CD4-positive, alpha-beta T cell (primary cell): ENCODE data around the gene RHOT1. TPM values are rescaled to one million over a fixed set of nuclear protein-coding genes. Genes with fewer than 3 reads are reported as not detected.
"Not testable (repeated sequence)": the region's sequence is repeated elsewhere in the genome, so short reads cannot be mapped to it uniquely, and the experiment has no call there.

Experiments used
- ATAC-seq: fragments of 200-7000 bp; cut with Tn5 transposase; one replicate; pipeline ENCODE4 v1.10.0; 2022; ENCODE audit warnings: mild to moderate bottlenecking; ENCODE audit not compliant: poor library complexity
- CTCF ChIA-PET: fragments of 350-600 bp; sonication (Branson Sonifier 250); formaldehyde crosslinking; loops from one replicate; lab custom pipeline; 2021; ENCODE audit warnings: antibody characterized with exemption, inconsistent platforms; lab: Charles Lee
- POLR2A ChIA-PET: fragments of 350-600 bp; sonication (Branson Sonifier 250); formaldehyde crosslinking; loops from one replicate; lab custom pipeline; 2021; ENCODE audit warnings: antibody characterized with exemption, inconsistent platforms; lab: Charles Lee
- DNase-seq, 14 experiments: peaks; one replicate each; pipeline ENCODE4 v3.0.0-alpha.2; 2013 to 2020; ENCODE audit warnings: mixed read lengths in 2 of 14
- H3K27ac ChIP-seq, 2 donors: one replicate each; pipeline versions ENCODE4 v1.5.1 to v1.7.0; 2013; ENCODE audit warnings: low read length in 2 of 2, low read depth in 1 of 2, mild to moderate bottlenecking in 1 of 2
- H3K27me3 ChIP-seq, 2 experiments: 1 replicate in 1 of 2; 2 replicates in 1 of 2; pipeline versions ENCODE4 v1.6.1 to v1.7.0; 2013; ENCODE audit warnings: low read length in 2 of 2, control low read depth in 1 of 2, mild to moderate bottlenecking in 1 of 2, moderate library complexity in 1 of 2; ENCODE audit not compliant: insufficient read depth in 2 of 2, control insufficient read depth in 1 of 2
- H3K36me3 ChIP-seq: one replicate; pipeline ENCODE4 v1.6.1; 2013; ENCODE audit warnings: low read length, control low read depth; ENCODE audit not compliant: insufficient read depth
- H3K4me1 ChIP-seq: one replicate; pipeline ENCODE4 v1.6.1; 2013; ENCODE audit warnings: low read length, control low read depth; ENCODE audit not compliant: insufficient read depth
- H3K4me3 ChIP-seq: one replicate; pipeline ENCODE4 v1.5.1; 2013; ENCODE audit warnings: mild to moderate bottlenecking, low read length, moderate library complexity
- H3K9me3 ChIP-seq, 2 experiments: 1 replicate in 1 of 2; 2 replicates in 1 of 2; pipeline versions ENCODE4 v1.6.1 to v1.7.0; 2013; ENCODE audit warnings: low read length in 2 of 2, mild to moderate bottlenecking in 2 of 2, control low read depth in 1 of 2, moderate library complexity in 1 of 2; ENCODE audit not compliant: control insufficient read depth in 1 of 2, insufficient read depth in 1 of 2
- H3K27ac Mint-ChIP-seq: one replicate; pipeline ENCODE4 v1.8.0; 2020; ENCODE audit warnings: mixed read lengths
- H3K27me3 Mint-ChIP-seq: one replicate; pipeline ENCODE4 v1.8.0; 2021; ENCODE audit warnings: mixed read lengths
- H3K36me3 Mint-ChIP-seq: one replicate; pipeline ENCODE4 v1.8.0; 2021; ENCODE audit warnings: low read depth, mixed read lengths
- H3K4me1 Mint-ChIP-seq: one replicate; pipeline ENCODE4 v1.8.0; 2021; ENCODE audit warnings: low read depth, mixed read lengths
- H3K4me3 Mint-ChIP-seq: one replicate; pipeline ENCODE4 v1.8.0; 2020; ENCODE audit warnings: mild to moderate bottlenecking, mixed read lengths
- H3K9me3 Mint-ChIP-seq: one replicate; pipeline ENCODE4 v1.8.0; 2020; ENCODE audit warnings: mixed read lengths
- CTCF ChIP-seq: fragments of 200-600 bp; IDR thresholded peaks from one replicate; pipeline ENCODE4 v1.8.0; 2022; ENCODE audit warnings: antibody characterized with exemption, mild to moderate bottlenecking
- intact Hi-C, 2 experiments: fragments of 100-400 bp; cut with DNase I in 1 of 2; cut with micrococcal nuclease in 1 of 2; formaldehyde crosslinking; loops; one replicate each; pipeline versions ENCODE4 v1.15.1 to v1.9.0; 2023 to 2025; cut with DNase I, micrococcal nuclease
- total RNA-seq, 174 experiments: library from RNA in 2 of 174; stranded (reverse) in 2 of 174; gene quantifications; one replicate each; pipeline ENCODE4 v1.2.3 and lab custom pipeline; 2021 to 2026

RHOT1 gene
- total RNA-seq, 2 experiments from 2014 or later, result 12.9 to 13.1 TPM

- ATAC-seq, result no peak
- DNase-seq, result no peak
- ChIA-PET POLR2A (no interaction called here), CTCF (no interaction called here)
- Histone ChIP-seq H3K36me3 (no peaks in the 10 kb centered on the region), H3K4me3 (no peak overlapping the region), H3K4me1 (no peaks in the 10 kb centered on the region), H3K27me3 (peaks cover 0 to 10% of the 10 kb centered on the region in 2 experiments), H3K27ac (no peak overlapping the region), H3K9me3 (no peaks in the 10 kb centered on the region)
- Mint-ChIP-seq H3K27me3 (peaks cover 63% of the 10 kb centered on the region), H3K27ac (no peak overlapping the region), H3K36me3 (no peaks in the 10 kb centered on the region), H3K4me3 (no peak overlapping the region), H3K9me3 (no peaks in the 10 kb centered on the region), H3K4me1 (peaks cover 5% of the 10 kb centered on the region)
- intact Hi-C loops, result no loop called here
- TF ChIP-seq CTCF, result no peak
Observed at GRCh38 chr17:32259586-32259985, 117.3 kb downstream of the RHOT1 start.

GRCh38 chr17:32261417-32261736, 119.1 kb downstream of the RHOT1 start:
- Mint-ChIP-seq H3K27me3 (peaks cover 71% of the 10 kb centered on the region), H3K4me3 (no peak overlapping the region), H3K4me1 (peaks cover 12% of the 10 kb centered on the region), H3K27ac (no peak overlapping the region), H3K36me3 (no peaks in the 10 kb centered on the region), H3K9me3 (no peaks in the 10 kb centered on the region)
- CTCF ChIA-PET, result no interaction called here
- H3K27ac ChIP-seq, result no peak overlapping the region
- no peaks in the 10 kb centered on the region for H3K36me3 ChIP-seq
- POLR2A ChIA-PET, result interaction anchor here (0.6 kb wide), 1 partner anchor 20 kb away, joined by 3 read pairs; no protein-coding TSS in a partner anchor
- H3K4me1 ChIP-seq, result peaks cover 7% of the 10 kb centered on the region
- no peak overlapping the region for H3K4me3 ChIP-seq
- H3K27me3 ChIP-seq, result peaks cover 6 to 22% of the 10 kb centered on the region in 2 experiments
- no peaks in the 10 kb centered on the region for H3K9me3 ChIP-seq
- no peak for ATAC-seq
- intact Hi-C loops, result no loop called here
- DNase-seq, result no peak
- no peak for TF ChIP-seq CTCF

GRCh38 chr17:32261936-32262510, 119.7 kb downstream of the RHOT1 start:
- no peaks in the 10 kb centered on the region for H3K9me3 ChIP-seq
- H3K27me3 ChIP-seq, result peaks cover 12 to 28% of the 10 kb centered on the region in 2 experiments
- no peak overlapping the region for H3K4me3 Mint-ChIP-seq
- ChIA-PET POLR2A (interaction anchor here (0.6 kb wide), 1 partner anchor 21 kb away, joined by 3 read pairs; no protein-coding TSS in a partner anchor), CTCF (no interaction called here)
- no peak overlapping the region for H3K27ac Mint-ChIP-seq
- intact Hi-C loops, result no loop called here
- no peaks in the 10 kb centered on the region for H3K9me3 Mint-ChIP-seq
- peaks cover 72% of the 10 kb centered on the region for H3K27me3 Mint-ChIP-seq
- peaks cover 15% of the 10 kb centered on the region for H3K4me1 Mint-ChIP-seq
- H3K4me1 ChIP-seq, result peaks cover 13% of the 10 kb centered on the region
- no peak overlapping the region for H3K4me3 ChIP-seq
- no peaks in the 10 kb centered on the region for H3K36me3 Mint-ChIP-seq
- H3K36me3 ChIP-seq, result no peaks in the 10 kb centered on the region
- no peak for TF ChIP-seq CTCF
- no peak overlapping the region for H3K27ac ChIP-seq
- DNase-seq, result no peak
- ATAC-seq, result no peak

GRCh38 chr17:32263515-32263914, 121.2 kb downstream of the RHOT1 start:
- intact Hi-C loops, H3K9me3 Mint-ChIP-seq, DNase-seq, H3K4me3 Mint-ChIP-seq, H3K9me3 ChIP-seq, ATAC-seq, POLR2A ChIA-PET, H3K27ac Mint-ChIP-seq, H3K36me3 ChIP-seq, H3K27ac ChIP-seq, H3K36me3 Mint-ChIP-seq, H3K4me3 ChIP-seq: not testable (repeated sequence)
- CTCF ChIA-PET, result interaction anchor here (1.7 kb wide), 1 partner anchor 11 kb away, joined by 4 read pairs; no protein-coding TSS in a partner anchor
- H3K27me3 Mint-ChIP-seq, result peaks cover 78% of the 10 kb centered on the region
- H3K4me1 Mint-ChIP-seq, result peaks cover 29% of the 10 kb centered on the region
- H3K27me3 ChIP-seq, result peaks cover 23 to 43% of the 10 kb centered on the region in 2 experiments
- peaks cover 24% of the 10 kb centered on the region for H3K4me1 ChIP-seq
